HG03571 (cell line): ENCODE results near the gene CEP85L.

Experiments used
- ATAC-seq: cut with Tn5 transposase; IDR thresholded peaks from one replicate; pipeline ENCODE4 v1.9.1; 2021; ENCODE audit not compliant: unreplicated experiment

The CEP85L gene

GRCh38 chr6:118580585-118581419 is 70.6 kb downstream of the CEP85L start:
- ATAC-seq: peak; percentile 50

DNA sequence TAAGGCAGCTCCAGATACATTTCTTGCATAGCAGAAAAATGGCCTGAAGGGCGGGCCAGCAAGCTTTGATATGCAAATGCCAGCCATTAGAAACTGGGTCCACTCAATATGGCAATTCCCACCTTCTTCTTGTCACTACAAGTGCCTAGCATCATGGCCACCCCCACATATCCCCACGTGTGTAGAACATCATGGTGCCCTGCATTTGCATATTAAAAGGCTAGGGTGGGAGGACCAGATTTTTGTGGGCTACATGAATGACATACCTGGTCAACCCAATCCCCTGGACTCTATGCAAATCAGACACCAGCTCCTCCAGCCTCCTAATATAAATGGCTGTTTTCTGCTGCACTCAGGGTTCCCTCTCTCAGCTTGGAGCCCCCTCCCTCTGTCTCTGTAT is 71.6 kb downstream of the CEP85L start:
- no peak for ATAC-seq

DNA sequence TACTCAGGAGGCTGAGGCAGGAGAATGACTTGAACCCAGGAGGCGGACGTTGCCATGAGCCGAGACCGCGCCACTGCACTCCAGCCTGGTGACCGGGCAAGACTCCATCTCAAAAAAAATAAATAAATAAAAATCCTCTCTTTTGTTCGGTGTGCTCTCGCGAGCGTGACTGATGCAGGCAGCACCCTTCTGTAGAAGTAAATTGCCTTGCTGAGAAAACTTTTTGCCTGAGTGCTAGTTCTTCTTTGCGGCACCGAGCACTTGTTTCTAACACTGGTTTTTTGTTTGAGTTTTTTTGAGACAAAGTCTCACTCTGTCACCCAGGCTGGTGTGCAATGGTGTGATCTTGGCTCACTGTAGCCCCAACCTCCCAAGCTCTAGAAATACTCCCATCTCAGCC is 72.8 kb downstream of the CEP85L start:
- ATAC-seq: no peak

GRCh38 chr6:118577972-118578371 is 73.4 kb downstream of the CEP85L start:
- no peak for ATAC-seq

- no peak for ATAC-seq
Observed at GRCh38 chr6:118574051-118574865, 77.1 kb downstream of the CEP85L start.

DNA sequence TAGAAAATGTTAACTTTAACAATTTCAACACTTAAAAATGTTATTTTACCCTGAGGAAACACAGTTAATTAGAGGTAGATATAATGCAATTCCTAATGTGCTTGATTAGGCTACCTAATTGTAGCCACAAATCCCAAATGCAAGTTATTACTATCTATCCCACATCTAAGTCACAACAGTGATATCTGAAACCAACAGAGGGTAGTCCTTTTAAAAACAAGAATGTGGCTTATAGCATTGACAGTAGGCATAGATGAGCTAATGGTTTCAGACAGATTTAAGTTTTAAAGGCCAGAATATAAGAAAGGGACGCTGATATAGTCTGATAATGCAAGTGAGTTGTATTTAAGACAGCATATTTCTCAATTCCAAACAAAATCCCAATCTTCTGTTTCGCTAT is 80.3 kb downstream of the CEP85L start:
- ATAC-seq: no peak

DNA sequence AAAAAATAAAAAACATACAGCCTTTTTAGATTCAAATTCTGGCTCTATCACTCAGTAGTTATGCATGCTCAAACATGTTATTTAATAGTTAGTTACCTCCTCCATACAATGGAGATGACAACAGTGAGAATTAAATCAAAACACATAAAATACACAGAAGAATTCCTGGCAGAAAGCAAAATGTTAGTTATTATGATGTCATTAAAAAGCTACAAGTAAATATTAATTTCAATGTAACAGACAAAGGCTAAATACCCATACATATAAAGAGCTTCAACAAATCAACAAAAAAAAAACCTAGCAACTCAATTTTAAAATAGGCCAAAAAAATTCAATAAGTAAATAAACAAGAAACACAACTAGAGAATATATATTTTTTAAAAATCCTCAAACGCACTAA is 81.9 kb downstream of the CEP85L start:
- no peak for ATAC-seq

- ATAC-seq: no peak
Observed at GRCh38 chr6:118567974-118568373, 83.4 kb downstream of the CEP85L start.

- peak; percentile 99 for ATAC-seq
Observed at GRCh38 chr6:118565311-118565960, 86.0 kb downstream of the CEP85L start.

- no peak for ATAC-seq
Observed at GRCh38 chr6:118562959-118563358, 88.4 kb downstream of the CEP85L start.

DNA sequence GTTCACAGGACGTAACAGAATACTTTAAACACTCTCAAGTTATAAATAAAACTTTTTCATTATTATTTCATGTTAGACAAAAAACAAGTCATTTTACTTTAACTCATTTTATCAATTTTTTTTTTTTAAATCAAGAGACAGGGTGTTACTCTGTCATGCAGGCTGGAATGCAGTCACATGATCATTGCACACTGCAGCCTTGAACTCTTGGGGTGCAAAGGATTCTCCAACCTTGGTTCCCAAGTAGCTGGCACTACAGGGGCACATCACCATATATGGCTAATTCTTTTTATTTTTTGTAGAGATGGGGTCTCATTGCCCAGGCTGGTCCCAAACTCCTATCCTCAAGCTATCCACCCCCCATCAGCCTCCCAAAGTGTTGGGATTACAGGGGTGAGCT is 89.1 kb downstream of the CEP85L start:
- ATAC-seq: no peak

- ATAC-seq: peak; percentile 72
Observed at GRCh38 chr6:118559659-118560058, 91.7 kb downstream of the CEP85L start.

DNA sequence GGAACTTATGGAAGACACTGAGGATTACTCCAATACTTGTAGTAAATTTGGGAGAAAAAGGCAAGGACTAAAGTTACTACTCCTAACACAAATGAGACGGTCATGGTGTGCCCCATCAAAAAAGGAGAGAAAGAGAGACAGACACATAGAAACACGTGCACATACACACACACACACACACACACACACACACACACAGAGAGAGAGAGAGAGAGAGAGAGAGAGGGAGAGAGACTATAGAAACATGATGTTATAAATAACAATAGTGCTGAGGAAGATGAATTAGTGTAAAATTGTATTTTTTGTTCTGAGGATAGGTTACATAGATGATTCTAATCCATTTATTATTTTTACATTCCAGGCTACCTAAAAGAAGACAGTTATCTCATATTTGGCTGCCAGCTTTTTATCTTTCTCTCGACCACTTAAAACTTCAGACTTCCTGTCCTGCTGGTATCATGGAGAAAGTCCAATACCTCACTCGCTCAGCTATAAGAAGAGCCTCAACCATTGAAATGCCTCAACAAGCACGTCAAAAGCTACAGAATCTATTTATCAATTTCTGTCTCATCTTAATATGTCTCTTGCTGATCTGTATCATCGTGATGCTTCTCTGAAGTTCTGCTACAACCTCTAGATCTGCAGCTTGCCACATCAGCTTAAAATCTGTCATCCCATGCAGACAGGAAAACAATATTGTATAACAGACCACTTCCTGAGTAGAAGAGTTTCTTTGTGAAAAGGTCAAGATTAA is 92.8 kb downstream of the CEP85L start:
- ATAC-seq: peak; percentile 63

DNA sequence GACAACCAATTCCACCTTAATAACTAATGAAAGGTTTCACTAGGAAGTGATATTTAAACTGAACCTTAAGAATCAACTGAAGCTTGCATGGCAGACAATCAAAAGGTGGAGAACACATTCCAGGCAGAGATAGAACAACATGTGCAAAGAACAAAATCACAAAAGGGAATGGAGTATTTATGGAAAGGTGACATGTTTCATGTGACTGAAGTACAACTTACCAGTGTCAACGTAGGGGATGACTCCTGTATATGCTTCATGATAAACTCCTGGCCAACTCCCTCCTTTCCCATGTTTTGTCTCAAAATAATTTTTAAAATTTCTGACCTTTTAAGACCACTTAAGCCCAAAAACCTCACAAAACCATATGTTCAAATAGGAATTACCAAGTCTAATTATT is 96.7 kb downstream of the CEP85L start:
- no peak for ATAC-seq

GRCh38 chr6:118553132-118553531 is 98.3 kb downstream of the CEP85L start:
- ATAC-seq: no peak

GRCh38 chr6:118551063-118552053 is 100.0 kb downstream of the CEP85L start:
- peak; percentile 92 for ATAC-seq

DNA sequence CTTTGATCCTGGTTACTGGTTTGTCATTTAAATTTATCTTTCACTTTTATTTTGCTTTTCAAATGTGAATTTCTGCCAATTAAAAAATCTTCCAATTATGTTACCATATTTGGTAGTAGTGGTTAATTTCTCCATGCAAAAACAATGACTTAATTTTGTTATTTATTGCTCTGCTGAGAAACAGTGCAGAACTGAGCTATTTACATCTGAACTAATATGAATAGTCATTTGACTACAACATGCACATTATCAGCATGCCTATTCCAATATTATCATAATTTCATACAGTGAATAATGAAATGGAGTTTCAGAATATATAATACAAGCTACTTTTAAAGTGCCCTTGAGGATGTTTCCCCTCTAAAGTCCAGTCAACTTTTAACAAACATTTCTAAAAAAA is 102.8 kb downstream of the CEP85L start:
- ATAC-seq: no peak

DNA sequence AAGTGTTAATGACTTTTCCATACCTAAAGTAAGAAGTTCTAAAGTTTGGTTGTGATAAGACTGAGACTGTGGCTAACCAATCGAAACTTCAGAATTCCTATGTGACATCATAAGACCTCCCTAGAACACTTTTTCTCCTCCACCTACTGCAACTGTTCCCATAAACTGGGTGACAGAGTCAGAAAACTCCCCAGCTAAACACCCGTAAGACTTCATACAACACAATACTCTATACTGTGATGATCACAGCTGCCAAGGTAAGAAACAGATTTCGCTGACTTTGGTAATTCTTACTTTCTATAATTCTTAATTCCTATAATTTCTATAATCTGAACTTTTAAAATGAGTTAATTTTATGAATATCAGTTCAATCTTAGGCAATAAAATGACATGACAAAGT is 103.3 kb downstream of the CEP85L start, which contains the start of gene PLN:
TSS of gene PLN (plus strand) at position 161 of the 400 bp plus-strand sequence. CDS start 10,626 bp downstream, outside the sequence.
- no peak for ATAC-seq

DNA sequence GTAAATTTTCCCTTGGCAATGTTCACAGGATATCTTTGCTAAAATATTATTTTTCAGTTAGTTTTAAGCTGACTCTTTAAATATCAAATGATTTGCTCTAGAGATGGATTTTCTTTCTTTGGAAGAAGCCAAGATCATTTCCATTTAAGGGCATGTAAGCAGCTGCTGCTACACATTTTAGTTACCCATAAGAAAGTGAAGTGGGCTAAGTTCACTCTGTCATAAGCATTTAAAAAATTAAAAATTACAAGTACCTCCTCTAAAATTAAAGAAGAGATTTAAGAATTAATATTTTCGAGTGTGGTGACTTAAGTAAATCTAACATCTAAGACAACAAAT is 104.5 kb downstream of the CEP85L start:
- no peak for ATAC-seq
